GM12872 (cell line): ENCODE measurements around the gene RPL18.

Experiments used
- CTCF ChIP-seq: IDR thresholded peaks from 3 replicates; pipeline ENCODE4 v1.5.1; 2011; ENCODE audit warnings: low read depth, mild to moderate bottlenecking, low read length, moderate library complexity; ENCODE audit not compliant: insufficient read depth

Gene RPL18

GRCh38 chr19:48642862-48643261 lies 23.9 kb upstream of the RPL18 start:
- TF ChIP-seq CTCF = no peak

- TF ChIP-seq CTCF = no peak
Observed at GRCh38 chr19:48641850-48642249, 22.9 kb upstream of the RPL18 start.

- TF ChIP-seq CTCF = no peak
Observed at GRCh38 chr19:48639483-48640375, 20.8 kb upstream of the RPL18 start.

- no peak for TF ChIP-seq CTCF
Observed at GRCh38 chr19:48638831-48639381, 19.9 kb upstream of the RPL18 start.

GRCh38 chr19:48637948-48638830 lies 19.2 kb upstream of the RPL18 start:
- no peak for TF ChIP-seq CTCF

GRCh38 chr19:48637449-48637947 lies 18.5 kb upstream of the RPL18 start:
- TF ChIP-seq CTCF = no peak

- TF ChIP-seq CTCF = peak; percentile 26; the same call in 2 of the 3 replicates
Observed at GRCh38 chr19:48636859-48637448, 18.0 kb upstream of the RPL18 start, which contains the start of gene DBP. TSS of gene DBP (minus strand) at chr19:48637379. CDS start at chr19:48636994, 385 bp downstream.
